GM10266 (cell line): ENCODE data around the gene FILIP1L.

ENCODE experiments used
- DNase-seq: peaks from one replicate; pipeline ENCODE4 v3.0.0; 2012; ENCODE audit errors: extremely low spot score
- CTCF ChIP-seq: IDR thresholded peaks from 2 replicates; pipeline ENCODE4 v1.5.1; 2012; ENCODE audit warnings: mild to moderate bottlenecking, low read depth; ENCODE audit not compliant: control insufficient read depth, insufficient read depth; ENCODE audit errors: missing control alignments

The FILIP1L gene

DNA sequence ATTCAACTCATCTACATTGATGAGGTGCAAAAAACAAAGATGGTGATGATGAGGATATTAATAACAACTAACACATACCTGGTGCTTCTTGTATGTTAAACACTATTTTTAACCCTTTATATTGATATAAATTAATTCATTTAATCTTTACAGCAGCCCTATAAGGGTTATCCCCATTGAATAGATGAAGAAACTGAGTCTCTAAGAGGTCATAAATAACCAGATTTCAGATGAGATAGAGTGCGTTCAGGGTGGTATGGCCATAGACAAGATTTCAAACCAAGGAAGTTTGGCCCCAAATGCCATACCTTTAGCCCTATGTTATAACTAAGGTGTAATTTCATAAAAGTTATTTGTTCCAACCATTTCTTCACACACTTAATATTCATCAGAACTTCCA lies 214.1 kb downstream of the FILIP1L start:
- no peak for DNase-seq
- no peak for TF ChIP-seq CTCF

- no peak for TF ChIP-seq CTCF
- DNase-seq: no peak
Observed at GRCh38 chr3:99899603-99900002, 214.7 kb downstream of the FILIP1L start.

DNA sequence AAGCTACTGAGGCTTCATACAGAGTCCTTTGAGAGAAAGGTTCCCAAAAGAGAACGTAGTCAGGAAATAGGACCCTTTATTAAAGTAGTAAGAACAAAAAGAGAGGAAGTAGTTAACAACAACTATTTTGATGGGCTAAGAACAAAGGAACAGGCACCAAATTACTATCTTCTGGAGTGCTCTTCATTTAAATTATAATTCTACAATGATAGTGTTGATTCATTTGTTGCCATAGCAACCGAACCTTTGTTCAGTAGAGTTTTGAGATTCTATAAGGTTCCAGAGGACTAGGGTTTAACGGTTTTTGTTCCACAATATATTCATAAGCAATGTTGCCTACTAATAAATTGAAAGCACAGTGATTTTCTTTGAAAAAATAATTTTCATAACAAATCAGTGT lies 217.8 kb downstream of the FILIP1L start:
- no peak for DNase-seq
- no peak for TF ChIP-seq CTCF

DNA sequence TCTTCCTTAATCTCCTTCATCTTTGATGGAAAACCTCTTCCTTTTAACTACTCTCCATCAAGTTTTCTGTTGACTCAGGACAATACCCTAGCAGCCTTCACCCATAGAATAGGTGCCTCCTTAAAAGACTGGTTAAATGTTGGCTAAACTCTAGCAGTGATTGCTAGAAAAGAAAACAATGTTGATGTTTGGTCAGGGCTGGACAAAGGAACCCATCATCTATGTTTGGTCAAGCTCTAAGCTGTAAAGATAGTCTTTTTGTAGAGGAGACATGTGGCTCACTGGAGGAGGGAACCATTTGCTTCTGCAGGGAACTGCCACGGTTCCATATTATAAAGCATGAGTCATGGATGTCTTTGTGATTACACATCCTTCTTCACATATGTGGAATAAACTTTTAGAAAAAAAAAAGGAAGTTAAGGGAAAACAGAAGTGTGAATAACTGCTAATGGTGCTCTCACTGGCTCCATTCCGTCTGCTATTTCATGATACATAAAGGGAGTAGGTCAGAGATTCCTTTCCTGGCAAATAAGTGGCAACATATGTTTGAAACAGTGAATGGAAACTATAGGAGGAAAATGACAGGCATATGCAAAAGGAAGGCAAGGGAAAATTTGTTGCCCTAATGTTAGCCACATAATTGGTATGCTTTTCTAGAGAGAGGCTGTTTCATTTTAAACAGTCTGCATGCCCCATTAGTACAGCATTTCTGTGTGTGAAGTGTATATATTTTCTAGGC lies 218.4 kb downstream of the FILIP1L start:
- DNase-seq: no peak
- no peak for TF ChIP-seq CTCF

DNA sequence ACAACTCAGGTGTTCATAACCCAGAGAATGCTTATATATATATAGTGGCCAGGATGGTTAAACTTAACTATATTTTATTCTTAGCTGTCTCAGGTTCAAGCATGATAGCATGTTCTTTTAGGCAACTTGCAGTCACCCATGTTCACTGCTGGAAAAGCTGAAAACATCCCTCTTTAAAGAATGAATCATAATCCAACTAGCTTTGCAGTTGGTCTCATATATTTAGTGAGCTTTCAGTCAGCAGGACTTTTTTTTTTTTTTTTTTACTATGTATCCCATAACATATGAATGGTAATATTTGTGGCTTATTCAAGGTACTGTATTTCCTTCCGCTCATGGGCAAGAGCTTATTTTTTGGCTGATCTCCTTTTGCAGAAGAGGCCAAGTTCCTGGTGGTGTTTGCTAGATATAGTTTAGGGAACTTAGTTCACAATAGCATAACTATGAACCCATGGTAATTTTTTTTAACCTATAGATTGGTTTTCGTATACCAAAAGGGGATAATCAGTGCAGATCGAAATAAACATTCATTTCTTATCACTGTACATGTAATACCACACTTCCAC lies 219.1 kb downstream of the FILIP1L start:
- TF ChIP-seq CTCF: no peak
- no peak for DNase-seq

- DNase-seq: no peak
Observed at GRCh38 chr3:99892332-99892731, 222.0 kb downstream of the FILIP1L start.

More at GRCh38 chr3:99892332-99892731, 222.0 kb downstream of the FILIP1L start:
- TF ChIP-seq CTCF: no peak
